ENCODE measurements around the gene ISM1. TPM values are rescaled to one million over a fixed set of nuclear protein-coding genes. Genes with fewer than 3 reads are reported as not detected.
A peak's percentile ranks its signal among the peaks of the same experiment; 100 is the strongest.

Gene ISM1
- total RNA-seq, 1 donor from 2014 or later: not detected

DNA sequence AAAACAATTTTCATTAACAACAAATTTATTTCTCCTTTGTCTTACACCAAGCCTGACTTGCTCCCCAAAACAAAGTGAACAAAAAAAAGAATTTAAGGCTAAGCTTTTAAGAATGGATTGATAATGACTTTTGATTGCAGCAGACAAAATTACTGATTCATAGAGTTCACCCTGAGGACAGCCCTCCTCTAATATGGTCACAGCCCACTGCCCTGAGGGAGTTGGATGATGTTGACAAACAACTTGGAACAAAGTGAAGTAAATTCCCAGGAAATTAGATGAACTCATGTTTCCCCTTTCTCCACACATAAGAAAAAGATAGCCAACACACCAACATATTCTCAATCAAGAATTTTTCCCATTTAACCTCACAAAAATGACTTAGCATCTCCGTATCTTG is 7.7 kb upstream of the ISM1 start:
- Histone ChIP-seq H3K36me3 (ENCODE audit: control insufficient read depth, insufficient read depth, low read length) (no peaks in the 10 kb centered on the region), H3K4me3 (ENCODE audit: low read depth, low read length) (no peak overlapping the region), H3K27me3 (ENCODE audit: control insufficient read depth, insufficient read depth, low read length) (peaks cover 1% of the 10 kb centered on the region)
- TF ChIP-seq CTCF (IDR thresholded peaks at IDR 0.05; ENCODE audit: insufficient read depth, low read length, severe bottlenecking): no peak
- FAIRE-seq (no peak), DNase-seq (ENCODE audit: low read depth) (no peak)

GRCh38 chr20:13216533-13216932 is 4.5 kb upstream of the ISM1 start:
- peaks cover 11% of the 10 kb centered on the region for H3K27me3 ChIP-seq (ENCODE audit: control insufficient read depth, insufficient read depth, low read length)
- no peak for FAIRE-seq
- no peak for DNase-seq (ENCODE audit: low read depth)
- no peak for TF ChIP-seq CTCF (IDR thresholded peaks at IDR 0.05; ENCODE audit: insufficient read depth, low read length, severe bottlenecking)
- no peak overlapping the region for H3K4me3 ChIP-seq (ENCODE audit: low read depth, low read length)
- no peaks in the 10 kb centered on the region for H3K36me3 ChIP-seq (ENCODE audit: control insufficient read depth, insufficient read depth, low read length)

DNA sequence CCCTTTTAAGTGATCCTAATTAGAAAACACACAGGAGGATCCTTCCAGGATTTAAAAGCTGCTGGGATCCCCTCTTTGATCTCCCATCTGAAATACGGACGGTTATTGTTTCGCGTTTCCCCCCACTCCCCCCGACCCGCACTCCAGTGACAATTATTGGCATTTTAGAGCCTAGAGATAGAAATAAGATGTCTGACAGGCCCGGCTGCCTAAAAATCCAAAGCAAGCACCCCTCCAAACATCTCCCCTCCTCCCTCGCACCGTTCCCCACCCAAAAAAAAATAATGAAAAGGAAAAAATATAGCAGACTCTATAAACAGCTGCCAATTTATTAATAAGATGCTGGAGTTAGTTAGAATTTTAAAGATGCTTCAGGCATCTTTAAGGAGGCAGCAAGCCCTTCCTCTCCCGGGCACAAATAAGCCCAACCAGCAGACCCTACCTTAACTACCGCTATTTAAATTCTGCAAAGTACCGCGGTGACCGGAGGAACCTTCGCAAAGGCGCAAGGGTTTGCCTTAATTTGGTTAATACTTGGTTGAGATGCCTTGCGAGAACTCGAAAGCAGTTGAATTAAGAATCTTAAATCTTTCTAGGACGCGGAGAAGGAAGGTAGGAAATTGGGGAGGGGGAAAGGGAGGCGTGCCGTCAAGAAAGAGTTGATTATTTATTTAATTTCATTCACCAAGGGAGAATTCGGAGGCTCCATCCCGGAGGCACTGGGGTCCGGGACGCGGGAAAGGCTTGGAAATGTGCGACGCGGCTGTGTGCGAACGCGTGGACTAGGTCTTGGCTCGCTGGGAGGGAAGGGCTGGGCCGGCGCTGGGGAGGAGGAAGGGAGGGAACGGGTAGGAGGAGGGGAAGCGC is 1.5 kb upstream of the ISM1 start:
- no peak for DNase-seq (ENCODE audit: low read depth)
- Histone ChIP-seq H3K27me3 (ENCODE audit: control insufficient read depth, insufficient read depth, low read length) (peaks cover 12% of the 10 kb centered on the region), H3K36me3 (ENCODE audit: control insufficient read depth, insufficient read depth, low read length) (no peaks in the 10 kb centered on the region), H3K4me3 (ENCODE audit: low read depth, low read length) (peak overlapping the region; percentile 49)
- no peak for TF ChIP-seq CTCF (IDR thresholded peaks at IDR 0.05; ENCODE audit: insufficient read depth, low read length, severe bottlenecking)
- no peak for FAIRE-seq

GRCh38 chr20:13220194-13220903 is 725 bp upstream of the ISM1 start:
- FAIRE-seq: no peak

GRCh38 chr20:13221313-13221672 is 219 bp downstream of the ISM1 start:
- H3K27me3 ChIP-seq (ENCODE audit: control insufficient read depth, insufficient read depth, low read length): peaks cover 11% of the 10 kb centered on the region
- FAIRE-seq (no peak), DNase-seq (ENCODE audit: low read depth) (no peak)
- no peak for TF ChIP-seq CTCF (IDR thresholded peaks at IDR 0.05; ENCODE audit: insufficient read depth, low read length, severe bottlenecking)
- H3K36me3 ChIP-seq (ENCODE audit: control insufficient read depth, insufficient read depth, low read length): no peaks in the 10 kb centered on the region
- peak overlapping the region; percentile 49 for H3K4me3 ChIP-seq (ENCODE audit: low read depth, low read length)

More at GRCh38 chr20:13220194-13220903, 725 bp upstream of the ISM1 start:
- Histone ChIP-seq H3K36me3 (ENCODE audit: control insufficient read depth, insufficient read depth, low read length) (no peaks in the 10 kb centered on the region), H3K4me3 (ENCODE audit: low read depth, low read length) (peak overlapping the region; percentile 49), H3K27me3 (ENCODE audit: control insufficient read depth, insufficient read depth, low read length) (peaks cover 12% of the 10 kb centered on the region)
- TF ChIP-seq CTCF (IDR thresholded peaks at IDR 0.05; ENCODE audit: insufficient read depth, low read length, severe bottlenecking): no peak
- peak; percentile 15 for DNase-seq (ENCODE audit: low read depth)

Measured in bronchial epithelial cell (primary cell).